ENCODE results near the gene POT1. TPM values are rescaled to one million over a fixed set of nuclear protein-coding genes. Genes with fewer than 3 reads are reported as not detected.

Gene POT1
- total and polyA plus RNA-seq, 2 of the 8 experiments (the other 6 are each of a cell fraction or from before 2014, with no cell fraction given): 13.1 to 22.8 TPM

DNA sequence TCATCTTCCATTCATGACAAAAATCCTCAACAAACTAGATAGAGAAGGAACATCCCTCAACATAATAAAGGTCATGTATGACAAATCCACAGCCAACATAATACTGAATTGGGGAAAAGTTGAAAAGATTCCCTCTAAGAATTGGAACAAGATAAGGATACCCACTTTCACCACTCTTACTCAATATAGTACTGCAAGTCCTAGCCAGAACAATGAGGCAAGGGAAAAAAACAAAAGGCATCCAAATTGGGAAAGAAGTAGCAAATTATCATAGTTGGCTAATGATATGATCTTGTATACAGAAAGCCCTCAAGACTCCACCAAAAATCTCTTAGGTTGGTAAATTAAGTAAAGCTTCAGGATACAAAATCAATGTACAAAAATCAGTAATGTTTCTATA, 4.7 kb downstream of the POT1 start:
- CTCF ChIA-PET (ENCODE audit: partially characterized antibody): no interaction called here
- no peak overlapping the region for H3K4me3 ChIP-seq (ENCODE audit: extremely low read depth in 1 of 4, insufficient read depth in 2 of 4, low read depth in 3 of 4, low read length in 4 of 4)
- no peak overlapping the region for H2AFZ ChIP-seq (ENCODE audit: low read length)
- peaks cover 0 to 88% of the 10 kb centered on the region in 2 experiments; a peak in 3 of 4 replicates for H3K79me2 ChIP-seq (ENCODE audit: control insufficient read depth in 1 of 2, insufficient read depth in 2 of 2, low read length in 2 of 2)
- no peak overlapping the region for H3K14ac ChIP-seq (ENCODE audit: insufficient read length)
- H3K4me2 ChIP-seq (ENCODE audit: insufficient read depth in 1 of 2, low read depth in 2 of 2, low read length in 2 of 2): no peak overlapping the region
- no peaks in the 10 kb centered on the region for H3K9me3 ChIP-seq (ENCODE audit: insufficient read depth in 2 of 2, low read depth in 1 of 2, low read length in 1 of 2)
- no peak overlapping the region for H3K27ac ChIP-seq (ENCODE audit: low read depth, low read length)
- no peaks in the 10 kb centered on the region for H3K23me2 ChIP-seq (ENCODE audit: low read depth, low read length)
- peaks cover 0 to 2% of the 10 kb centered on the region in 2 experiments for H4K20me1 ChIP-seq (replicated peaks in 1 of 2; ENCODE audit: control insufficient read depth in 1 of 2, insufficient read depth in 2 of 2, low read length in 2 of 2)
- H3K79me1 ChIP-seq (ENCODE audit: low read depth, low read length): no peaks in the 10 kb centered on the region; the same call in none of the 2 replicates
- no peak overlapping the region for H4K91ac ChIP-seq (replicated peaks; ENCODE audit: insufficient read length, low read length)
- H2BK15ac ChIP-seq (ENCODE audit: low read length): no peak overlapping the region
- no peak overlapping the region for H3K4ac ChIP-seq (replicated peaks; ENCODE audit: insufficient read length, low read depth, low read length)
- H2BK5ac ChIP-seq (ENCODE audit: low read depth, low read length): no peak overlapping the region
- no peak overlapping the region for H2AK5ac ChIP-seq (ENCODE audit: low read depth, low read length)
- no peak overlapping the region for H4K8ac ChIP-seq (ENCODE audit: extremely low read depth, insufficient read depth, low read length)
- no peak overlapping the region for H3K18ac ChIP-seq (ENCODE audit: extremely low read depth, low read length)
- H4K5ac ChIP-seq (ENCODE audit: insufficient read length, low read depth, low read length): no peak overlapping the region
- FAIRE-seq (no peak), DNase-seq (ENCODE audit: low read depth in 1 of 2, low spot score in 2 of 2) (no peak)
- H3K9ac ChIP-seq (replicated peaks in 1 of 4; ENCODE audit: extremely low read depth in 1 of 4, low read depth in 3 of 4, low read length in 3 of 4): no peak overlapping the region
- no peak overlapping the region for H2BK120ac ChIP-seq (replicated peaks; ENCODE audit: low read depth, low read length)
- no peak overlapping the region for H2BK12ac ChIP-seq (ENCODE audit: low read depth, low read length)
- no peak overlapping the region for H3K23ac ChIP-seq (ENCODE audit: insufficient read length)
- H3K4me1 ChIP-seq (replicated peaks in 1 of 4; ENCODE audit: control insufficient read depth in 3 of 4, insufficient read depth in 4 of 4, low read length in 3 of 4): no peaks in the 10 kb centered on the region
- no peak overlapping the region for H2BK20ac ChIP-seq (ENCODE audit: low read length)
- H3K27me3 ChIP-seq (replicated peaks in 1 of 4; ENCODE audit: control insufficient read depth in 3 of 4, extremely low read depth in 1 of 4, insufficient read depth in 3 of 4, low read length in 3 of 4): no peaks in the 10 kb centered on the region
- no peak overlapping the region for H3K56ac ChIP-seq (replicated peaks; ENCODE audit: insufficient read length, low read depth, low read length)
- no peaks in the 10 kb centered on the region; a peak in 1 of 8 replicates for H3K36me3 ChIP-seq (ENCODE audit: control insufficient read depth in 2 of 4, insufficient read depth in 4 of 4, low read length in 3 of 4)
- POLR2A ChIA-PET (ENCODE audit: partially characterized antibody): no interaction called here
- TF ChIP-seq EP300 (IDR thresholded peaks at IDR 0.05; ENCODE audit: borderline replicate concordance in 1 of 2, low read depth in 2 of 2, low read length in 2 of 2): no peak
- no peak for TF ChIP-seq USF2 (IDR thresholded peaks at IDR 0.05; ENCODE audit: low read length)
- TF ChIP-seq PHF8 (conservative IDR thresholded peaks at IDR 0.05; ENCODE audit: low read depth, low read length): no peak
- no peak for TF ChIP-seq TAF7 (optimal IDR thresholded peaks at IDR 0.05; ENCODE audit: borderline replicate concordance, low read depth, low read length)
- no peak for TF ChIP-seq JUND (IDR thresholded peaks at IDR 0.05; ENCODE audit: low read length)
- no peak for TF ChIP-seq CHD2 (IDR thresholded peaks at IDR 0.05; ENCODE audit: low read length)
- TF ChIP-seq, protein P1, sequence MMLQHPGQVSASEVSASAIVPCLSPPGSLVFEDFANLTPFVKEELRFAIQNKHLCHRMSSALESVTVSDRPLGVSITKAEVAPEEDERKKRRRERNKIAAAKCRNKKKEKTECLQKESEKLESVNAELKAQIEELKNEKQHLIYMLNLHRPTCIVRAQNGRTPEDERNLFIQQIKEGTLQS (IDR thresholded peaks at IDR 0.05; ENCODE audit: insufficient read depth, low read depth, low read length): no peak
- no peak for TF ChIP-seq TAF1 (IDR thresholded peaks at IDR 0.05; ENCODE audit: low read depth, low read length)
- TF ChIP-seq RAD21 (IDR thresholded peaks at IDR 0.05 in 1 of 2, conservative IDR thresholded peaks at IDR 0.05 in 1 of 2; ENCODE audit: low read depth in 2 of 2, low read length in 2 of 2): no peak
- TF ChIP-seq EZH2 (IDR thresholded peaks at IDR 0.05; ENCODE audit: low read depth, low read length, severe bottlenecking): no peak
